Naive B cell (primary cell): Measurements from ENCODE around the gene PHEX. TPM values are rescaled to one million over a fixed set of nuclear protein-coding genes. Genes with fewer than 3 reads are reported as not detected.
A peak's percentile ranks its signal among the peaks of the same experiment; 100 is the strongest.

Experiments used
- ATAC-seq, 2 donors: fragments of 150-1000 bp; cut with Tn5 transposase; 2 replicates each; pipeline ENCODE4 v1.10.0; 2021; ENCODE audit warnings: low read depth in 2 of 2, mild to moderate bottlenecking in 2 of 2, moderate library complexity in 2 of 2
- DNase-seq: peaks from one replicate; pipeline ENCODE4 v3.0.0; 2022
- H3K27ac Mint-ChIP-seq, 6 donors: one replicate each; pipeline ENCODE4 v1.8.0; 2020 to 2022; ENCODE audit warnings: mild to moderate bottlenecking in 6 of 6, mixed read lengths in 6 of 6, moderate library complexity in 5 of 6, inconsistent platforms in 2 of 6
- H3K27me3 Mint-ChIP-seq, 3 donors: one replicate each; pipeline ENCODE4 v1.8.0; 2021 to 2022; ENCODE audit warnings: mixed read lengths in 3 of 3, mild to moderate bottlenecking in 1 of 3
- H3K36me3 Mint-ChIP-seq, 2 donors: one replicate each; pipeline ENCODE4 v1.8.0; 2020 to 2022; ENCODE audit warnings: mixed read lengths in 2 of 2, inconsistent platforms in 1 of 2, mild to moderate bottlenecking in 1 of 2
- H3K4me1 Mint-ChIP-seq, 3 donors: one replicate each; pipeline ENCODE4 v1.8.0; 2020 to 2022; ENCODE audit warnings: mixed read lengths in 3 of 3, inconsistent platforms in 1 of 3, mild to moderate bottlenecking in 1 of 3, moderate library complexity in 1 of 3
- H3K4me3 Mint-ChIP-seq, 8 donors: one replicate each; pipeline ENCODE4 v1.8.0; 2020 to 2022; ENCODE audit warnings: mild to moderate bottlenecking in 8 of 8, mixed read lengths in 8 of 8, moderate library complexity in 8 of 8, inconsistent platforms in 2 of 8
- H3K9me3 Mint-ChIP-seq, 7 donors: one replicate each; pipeline ENCODE4 v1.8.0; 2020 to 2022; ENCODE audit warnings: mixed read lengths in 7 of 7, mild to moderate bottlenecking in 5 of 7, inconsistent platforms in 2 of 7, moderate library complexity in 1 of 7
- polyA plus RNA-seq, 6 donors: library from polyadenylated mRNA; unstranded; fragments of 300-500 nt; fragmentation: Illumina TruSeq; gene quantifications; one replicate each; pipeline ENCODE4 v1.2.3, GENCODE V29; 2021; ENCODE audit warnings: low read depth in 6 of 6

The PHEX gene
- polyA plus RNA-seq, 6 donors from 2014 or later, result 0.06 to 0.55 (median 0.18) TPM; not detected in 2

- H3K9me3 Mint-ChIP-seq, result peaks cover 0 to 6% (median 0%) of the 10 kb centered on the region in 7 donors
- H3K4me3 Mint-ChIP-seq, result no peak overlapping the region
- H3K27ac Mint-ChIP-seq, result no peak overlapping the region
- H3K4me1 Mint-ChIP-seq, result no peaks in the 10 kb centered on the region
- H3K27me3 Mint-ChIP-seq, result peaks cover 0 to 5% (median 0%) of the 10 kb centered on the region in 3 donors
- H3K36me3 Mint-ChIP-seq, result no peaks in the 10 kb centered on the region
- no peak for DNase-seq
- ATAC-seq, result no peak
Observed at GRCh38 chrX:22148565-22148964, 116.4 kb downstream of the PHEX start.

- H3K27ac Mint-ChIP-seq, result no peak overlapping the region
- peaks cover 0 to 6% (median 0%) of the 10 kb centered on the region in 7 donors for H3K9me3 Mint-ChIP-seq
Observed at GRCh38 chrX:22150371-22150770, 118.2 kb downstream of the PHEX start.

DNA sequence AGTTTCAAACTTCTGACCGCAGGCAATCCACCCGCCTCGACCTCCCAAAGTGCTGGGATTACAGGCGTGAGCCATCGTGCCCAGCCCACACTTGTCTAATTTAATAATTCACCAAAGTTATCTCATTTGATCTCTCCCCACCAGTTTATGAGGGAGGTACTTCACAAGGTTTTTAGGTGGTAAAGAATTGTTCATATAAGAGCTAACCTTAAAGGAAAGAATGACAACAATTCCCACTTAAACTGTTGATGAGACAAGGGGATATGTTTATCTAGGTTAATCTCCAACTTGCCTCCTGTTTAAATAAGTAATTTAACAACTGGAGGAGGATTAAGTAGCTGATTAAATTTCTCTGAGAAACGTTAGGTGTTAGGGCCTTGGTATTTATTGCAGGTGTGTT lies 123.0 kb downstream of the PHEX start:
- no peaks in the 10 kb centered on the region for H3K27me3 Mint-ChIP-seq
- DNase-seq, result no peak

More at GRCh38 chrX:22150371-22150770, 118.2 kb downstream of the PHEX start:
- H3K4me1 Mint-ChIP-seq, result no peaks in the 10 kb centered on the region
- H3K4me3 Mint-ChIP-seq, result no peak overlapping the region
- no peaks in the 10 kb centered on the region for H3K36me3 Mint-ChIP-seq
- ATAC-seq, result no peak
- no peak for DNase-seq
- H3K27me3 Mint-ChIP-seq, result no peaks in the 10 kb centered on the region

DNA sequence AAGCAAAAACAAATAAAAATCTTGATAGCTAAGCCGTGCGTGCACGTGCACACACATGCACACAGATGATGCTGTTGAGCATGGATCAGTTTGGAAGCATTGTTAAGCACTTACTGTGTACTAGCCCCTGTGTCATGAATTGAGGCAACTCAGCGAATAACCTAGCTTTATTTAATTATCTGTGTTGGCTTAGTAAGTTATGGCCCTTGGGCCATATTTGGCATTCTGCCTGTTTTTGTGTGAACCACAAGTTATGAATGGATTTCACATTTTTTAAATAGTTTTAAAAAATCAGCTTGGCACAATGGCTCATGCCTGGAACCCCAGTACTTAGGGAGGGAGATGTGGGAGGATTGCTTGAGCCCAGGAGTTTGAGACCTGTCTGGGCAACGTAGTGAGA lies 126.9 kb downstream of the PHEX start:
- peaks cover 0 to 3% (median 0%) of the 10 kb centered on the region in 3 donors for H3K27me3 Mint-ChIP-seq
- no peaks in the 10 kb centered on the region for H3K4me1 Mint-ChIP-seq
- no peak overlapping the region for H3K4me3 Mint-ChIP-seq
- no peak overlapping the region for H3K27ac Mint-ChIP-seq
- no peak for ATAC-seq
- no peak for DNase-seq
- H3K36me3 Mint-ChIP-seq, result no peaks in the 10 kb centered on the region
- peaks cover 0 to 4% (median 0%) of the 10 kb centered on the region in 7 donors for H3K9me3 Mint-ChIP-seq

More for the DNA sequence above, 123.0 kb downstream of the PHEX start:
- H3K4me1 Mint-ChIP-seq, result no peaks in the 10 kb centered on the region
- H3K27ac Mint-ChIP-seq, result no peak overlapping the region
- H3K4me3 Mint-ChIP-seq, result no peak overlapping the region
- ATAC-seq, result no peak
- H3K9me3 Mint-ChIP-seq, result peaks cover 0 to 4% (median 0%) of the 10 kb centered on the region in 7 donors
- no peaks in the 10 kb centered on the region for H3K36me3 Mint-ChIP-seq

DNA sequence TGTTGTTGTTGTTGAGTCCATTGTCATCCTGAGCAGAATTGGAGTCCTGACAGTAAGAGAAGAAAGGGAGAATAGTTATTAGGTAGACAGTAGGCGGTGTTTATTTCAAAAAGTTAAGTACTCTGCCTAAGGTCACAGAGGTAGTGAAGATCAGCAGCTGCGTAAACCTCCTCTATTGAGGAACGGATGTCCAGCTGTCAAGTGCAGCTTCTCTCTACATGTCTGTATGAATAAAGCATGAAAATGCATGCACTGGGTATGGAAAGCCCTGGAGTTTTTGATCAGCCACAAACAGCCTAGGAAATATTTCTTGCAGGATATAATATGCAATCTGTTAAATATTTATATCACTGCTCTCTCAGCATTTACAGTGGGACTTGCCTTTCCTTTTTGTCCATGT lies 131.2 kb downstream of the PHEX start:
- no peaks in the 10 kb centered on the region for H3K4me1 Mint-ChIP-seq
- no peaks in the 10 kb centered on the region for H3K36me3 Mint-ChIP-seq
- no peak overlapping the region for H3K27ac Mint-ChIP-seq
- ATAC-seq (no peak), DNase-seq (no peak)
- H3K27me3 Mint-ChIP-seq, result peaks cover 0 to 11% (median 8%) of the 10 kb centered on the region in 3 donors
- no peak overlapping the region for H3K4me3 Mint-ChIP-seq
- peaks cover 0 to 4% (median 0%) of the 10 kb centered on the region in 7 donors for H3K9me3 Mint-ChIP-seq

GRCh38 chrX:22164770-22165388 lies 132.8 kb downstream of the PHEX start:
- no peak overlapping the region for H3K27ac Mint-ChIP-seq
- peaks cover 0 to 4% (median 0%) of the 10 kb centered on the region in 7 donors for H3K9me3 Mint-ChIP-seq
- H3K4me1 Mint-ChIP-seq, result no peaks in the 10 kb centered on the region
- no peaks in the 10 kb centered on the region for H3K36me3 Mint-ChIP-seq
- DNase-seq (no peak), ATAC-seq (no peak)
- no peak overlapping the region for H3K4me3 Mint-ChIP-seq
- H3K27me3 Mint-ChIP-seq, result peaks cover 0 to 11% (median 8%) of the 10 kb centered on the region in 3 donors

- no peaks in the 10 kb centered on the region for H3K36me3 Mint-ChIP-seq
- H3K27ac Mint-ChIP-seq, result no peak overlapping the region
- ATAC-seq (no peak), DNase-seq (no peak)
- no peak overlapping the region for H3K4me3 Mint-ChIP-seq
- peaks cover 0 to 4% (median 0%) of the 10 kb centered on the region in 7 donors for H3K9me3 Mint-ChIP-seq
- H3K27me3 Mint-ChIP-seq, result peaks cover 0 to 11% (median 8%) of the 10 kb centered on the region in 3 donors
- H3K4me1 Mint-ChIP-seq, result no peaks in the 10 kb centered on the region
Observed at GRCh38 chrX:22165732-22166457, 133.8 kb downstream of the PHEX start.

DNA sequence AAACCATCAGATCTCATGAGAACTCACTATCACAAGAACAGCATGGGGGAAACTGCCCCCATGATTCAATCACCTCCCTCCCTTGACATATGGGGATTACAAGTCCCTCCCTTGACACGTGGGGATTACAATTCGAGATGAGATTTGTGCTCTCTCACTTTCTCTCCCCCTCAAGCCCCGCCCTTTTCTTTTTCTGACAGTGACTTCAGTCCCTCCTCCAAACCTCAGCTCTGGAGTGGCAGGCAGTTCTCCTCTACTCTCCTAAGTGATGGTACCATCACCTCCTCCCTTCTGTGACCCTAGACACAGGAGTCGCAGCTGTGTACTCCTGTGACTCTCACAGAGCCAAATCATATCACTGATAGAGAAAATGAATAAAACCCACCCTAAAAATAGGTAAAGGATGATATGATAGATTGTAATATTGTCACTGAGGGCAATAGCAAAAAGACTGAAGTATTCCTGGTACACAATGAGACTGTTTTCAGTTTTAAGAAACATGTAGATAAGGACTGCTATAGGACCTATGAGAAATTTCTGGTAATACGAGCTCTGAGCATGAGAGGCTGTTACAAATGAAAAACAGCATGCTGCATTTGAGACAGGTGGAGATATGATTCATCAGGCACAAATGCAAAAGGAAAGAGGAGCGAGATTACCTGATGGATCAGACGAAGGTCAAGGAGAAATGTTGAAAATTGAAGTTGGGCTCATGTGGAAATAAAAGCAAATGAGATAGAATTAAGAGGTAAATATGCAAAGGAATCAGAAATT lies 139.3 kb downstream of the PHEX start:
- ATAC-seq, result no peak
- peaks cover 3 to 20% (median 5%) of the 10 kb centered on the region in 3 donors for H3K27me3 Mint-ChIP-seq
- no peak overlapping the region for H3K27ac Mint-ChIP-seq
- H3K4me1 Mint-ChIP-seq, result no peaks in the 10 kb centered on the region
- no peak overlapping the region for H3K4me3 Mint-ChIP-seq
- H3K36me3 Mint-ChIP-seq, result no peaks in the 10 kb centered on the region
- no peak for DNase-seq
- peaks cover 0 to 4% (median 0%) of the 10 kb centered on the region in 7 donors for H3K9me3 Mint-ChIP-seq

DNA sequence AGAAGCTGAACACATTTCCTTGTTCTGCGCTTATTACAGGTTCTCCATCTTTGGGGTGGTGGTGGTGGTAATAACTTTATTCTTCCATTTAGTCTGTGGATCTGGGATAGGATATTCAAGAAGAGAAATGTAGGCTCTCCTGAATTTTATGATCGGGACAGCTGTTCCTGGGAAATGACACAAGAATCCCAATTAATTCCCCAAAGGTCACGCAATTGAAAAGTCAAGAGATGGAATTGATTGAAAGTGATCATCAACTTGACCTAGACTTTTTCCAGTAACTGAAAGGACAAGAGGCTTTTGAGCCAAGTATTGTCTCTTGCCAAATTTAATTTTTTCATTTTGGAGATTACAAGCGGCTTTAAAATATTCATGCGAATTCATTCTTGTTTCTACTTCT lies 141.8 kb downstream of the PHEX start:
- Mint-ChIP-seq H3K36me3 (no peaks in the 10 kb centered on the region), H3K4me3 (no peak overlapping the region), H3K9me3 (peaks cover 0 to 4% (median 0%) of the 10 kb centered on the region in 7 donors), H3K27me3 (peaks cover 3 to 12% (median 5%) of the 10 kb centered on the region in 3 donors), H3K4me1 (no peaks in the 10 kb centered on the region), H3K27ac (peak overlapping the region in 1 of 6 donors; percentile 35)
- DNase-seq (no peak), ATAC-seq (no peak)

DNA sequence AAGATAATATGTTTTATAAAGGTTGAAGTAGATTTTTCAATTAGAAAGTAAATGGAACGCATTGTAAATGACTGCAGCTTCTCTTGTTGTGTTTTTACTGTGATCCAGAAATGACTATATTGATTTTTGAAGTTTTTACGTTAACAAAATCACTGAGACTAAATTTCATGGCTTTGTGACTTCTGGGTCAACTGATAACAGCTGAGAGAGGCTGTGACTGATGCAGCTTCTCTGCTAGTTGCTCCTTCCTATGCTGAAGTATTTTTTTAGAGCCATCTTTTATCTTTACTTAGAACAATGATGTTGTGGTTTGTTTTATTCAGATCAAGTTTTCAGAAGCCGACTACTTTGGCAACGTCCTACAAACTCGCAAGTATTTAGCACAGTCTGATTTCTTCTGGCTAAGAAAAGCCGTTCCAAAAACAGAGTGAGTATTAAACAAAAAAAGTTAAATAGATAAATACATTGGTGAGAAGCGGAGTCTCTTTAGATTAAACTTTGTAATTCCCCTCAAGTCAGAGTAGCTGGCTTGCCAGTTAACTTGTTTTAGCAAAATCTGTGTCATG lies 145.9 kb downstream of the PHEX start:
- no peak for ATAC-seq
- H3K27me3 Mint-ChIP-seq, result no peaks in the 10 kb centered on the region
- H3K4me1 Mint-ChIP-seq, result no peaks in the 10 kb centered on the region
- no peak overlapping the region for H3K4me3 Mint-ChIP-seq
- H3K36me3 Mint-ChIP-seq, result no peaks in the 10 kb centered on the region
- H3K27ac Mint-ChIP-seq, result peak overlapping the region in 1 of 6 donors; percentile 12
- H3K9me3 Mint-ChIP-seq, result peaks cover 0 to 16% (median 10%) of the 10 kb centered on the region in 7 donors
- no peak for DNase-seq

DNA sequence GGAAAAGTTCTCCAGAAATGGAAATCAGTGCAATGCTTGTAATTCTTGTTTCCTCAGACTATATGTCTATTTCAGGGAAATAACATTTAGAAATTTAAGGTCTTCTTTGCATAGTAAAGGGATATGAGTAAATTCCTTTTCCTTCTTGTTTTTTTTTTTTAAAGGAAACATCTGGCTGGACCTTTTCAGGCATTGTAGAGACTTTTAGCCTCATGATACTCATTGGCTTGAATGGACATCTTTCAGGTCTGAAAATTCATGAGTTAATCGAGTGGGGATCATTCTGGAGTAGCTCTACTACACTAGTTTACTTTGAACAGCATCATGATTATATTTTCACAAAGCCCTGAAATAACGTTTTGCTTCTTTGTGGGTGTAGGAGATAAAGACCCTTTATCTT lies 152.0 kb downstream of the PHEX start:
- peaks cover 0 to 16% (median 10%) of the 10 kb centered on the region in 7 donors for H3K9me3 Mint-ChIP-seq
- no peak overlapping the region for H3K27ac Mint-ChIP-seq
- H3K4me1 Mint-ChIP-seq, result no peaks in the 10 kb centered on the region
- no peak for ATAC-seq
- DNase-seq, result no peak
- H3K27me3 Mint-ChIP-seq, result peaks cover 0 to 8% (median 5%) of the 10 kb centered on the region in 3 donors
- no peak overlapping the region for H3K4me3 Mint-ChIP-seq
- no peaks in the 10 kb centered on the region for H3K36me3 Mint-ChIP-seq

DNA sequence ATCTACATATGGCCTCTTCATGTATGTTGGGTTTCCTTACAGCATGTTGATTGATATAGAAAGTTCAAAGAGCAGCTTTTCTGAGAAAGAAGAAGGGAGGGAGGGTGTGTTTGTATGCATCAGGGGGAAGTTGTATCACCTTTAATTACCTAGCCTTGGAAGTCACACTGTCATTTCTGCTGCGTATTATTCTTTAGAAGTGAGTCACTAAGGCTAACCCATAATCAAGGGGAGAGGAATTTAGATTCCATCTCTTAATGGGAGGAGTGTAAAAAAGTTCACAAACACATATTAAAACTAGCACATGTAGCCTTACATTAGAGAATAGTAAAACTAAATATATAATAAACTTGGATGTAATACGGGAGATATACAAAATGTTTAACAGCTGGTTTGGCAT lies 154.0 kb downstream of the PHEX start:
- Mint-ChIP-seq H3K27ac (no peak overlapping the region), H3K36me3 (no peaks in the 10 kb centered on the region), H3K27me3 (peaks cover 0 to 8% (median 5%) of the 10 kb centered on the region in 3 donors), H3K4me1 (no peaks in the 10 kb centered on the region), H3K9me3 (peaks cover 0 to 3% (median 0%) of the 10 kb centered on the region in 7 donors), H3K4me3 (no peak overlapping the region)
- DNase-seq, result no peak
- no peak for ATAC-seq

- Mint-ChIP-seq H3K36me3 (no peaks in the 10 kb centered on the region), H3K27me3 (peaks cover 0 to 7% (median 0%) of the 10 kb centered on the region in 3 donors), H3K4me1 (peaks cover 11 to 15% (median 12%) of the 10 kb centered on the region in 3 donors), H3K9me3 (peaks cover 0 to 2% (median 0%) of the 10 kb centered on the region in 7 donors), H3K4me3 (peak overlapping the region in 1 of 8 donors; percentile 57), H3K27ac (peak overlapping the region in 2 of 6 donors; percentile 79 to 88)
- ATAC-seq, result peak; percentile 41 to 50
- DNase-seq, result peak; percentile 37
Observed at GRCh38 chrX:22192419-22193060, 160.4 kb downstream of the PHEX start.
